Measurements from ENCODE around the gene IGSF21. TPM values are rescaled to one million over a fixed set of nuclear protein-coding genes. Genes with fewer than 3 reads are reported as not detected.

Gene IGSF21
- total RNA-seq, 4 donors from 2014 or later: 4.7 to 10.2 (median 5.9) TPM

- Histone ChIP-seq H3K9me3 (peaks cover 0 to 17% (median 0%) of the 10 kb centered on the region in 4 donors), H3K36me3 (no peaks in the 10 kb centered on the region), H3K4me1 (no peaks in the 10 kb centered on the region), H3K27ac (no peak overlapping the region), H3K4me3 (no peak overlapping the region), H3K27me3 (peaks cover 0 to 17% of the 10 kb centered on the region in 2 donors)
- no peak for DNase-seq (ENCODE audit: low spot score in 2 of 2)
- WGBS, 2 donors: 80 to 84% methylated on average over 4 of the region's 4 CpGs
- TF ChIP-seq CTCF (IDR thresholded peaks at IDR 0.05) (no peak), POLR2A (IDR thresholded peaks at IDR 0.05) (no peak)
Observed at GRCh38 chr1:18203645-18204044, 96.0 kb downstream of the IGSF21 start.

GRCh38 chr1:18204575-18204974 is 97.0 kb downstream of the IGSF21 start:
- Histone ChIP-seq H3K9me3 (peaks cover 0 to 17% (median 0%) of the 10 kb centered on the region in 4 donors), H3K4me3 (no peak overlapping the region), H3K27ac (no peak overlapping the region), H3K4me1 (no peaks in the 10 kb centered on the region), H3K27me3 (peaks cover 0 to 10% of the 10 kb centered on the region in 2 donors), H3K36me3 (no peaks in the 10 kb centered on the region)
- 63 to 73% methylated on average over 1 of the region's 1 CpG for WGBS, 2 donors
- no peak for TF ChIP-seq EP300 (IDR thresholded peaks at IDR 0.05)
- no peak for TF ChIP-seq CTCF (IDR thresholded peaks at IDR 0.05)
- TF ChIP-seq POLR2A (IDR thresholded peaks at IDR 0.05): no peak
- no peak for DNase-seq (ENCODE audit: low spot score in 2 of 2)

- peaks cover 0 to 17% (median 0%) of the 10 kb centered on the region in 4 donors for H3K9me3 ChIP-seq
- no peak overlapping the region for H3K4me3 ChIP-seq
- WGBS, 2 donors: 43 to 48% methylated on average over 7 of the region's 7 CpGs
- TF ChIP-seq EP300 (IDR thresholded peaks at IDR 0.05) (no peak), POLR2A (IDR thresholded peaks at IDR 0.05) (no peak), CTCF (IDR thresholded peaks at IDR 0.05) (no peak)
- H3K4me1 ChIP-seq: no peaks in the 10 kb centered on the region
- no peak for DNase-seq (ENCODE audit: low spot score in 2 of 2)
- H3K27me3 ChIP-seq: peaks cover 0 to 6% of the 10 kb centered on the region in 2 donors
- no peaks in the 10 kb centered on the region for H3K36me3 ChIP-seq
- no peak overlapping the region for H3K27ac ChIP-seq
Observed at GRCh38 chr1:18205319-18205718, 97.7 kb downstream of the IGSF21 start.

GRCh38 chr1:18211764-18212163 is 104.2 kb downstream of the IGSF21 start:
- peaks cover 0 to 9% (median 0%) of the 10 kb centered on the region in 4 donors for H3K9me3 ChIP-seq
- no peak overlapping the region for H3K27ac ChIP-seq
- H3K36me3 ChIP-seq: no peaks in the 10 kb centered on the region
- TF ChIP-seq EP300 (IDR thresholded peaks at IDR 0.05) (no peak), CTCF (IDR thresholded peaks at IDR 0.05) (no peak), POLR2A (IDR thresholded peaks at IDR 0.05) (no peak)
- H3K27me3 ChIP-seq: no peaks in the 10 kb centered on the region
- WGBS, 2 donors: 65 to 72% methylated on average over 8 of the region's 8 CpGs
- H3K4me3 ChIP-seq: no peak overlapping the region
- no peaks in the 10 kb centered on the region for H3K4me1 ChIP-seq
- DNase-seq (ENCODE audit: low spot score in 2 of 2): no peak

- TF ChIP-seq CTCF (IDR thresholded peaks at IDR 0.05): no peak
- TF ChIP-seq EP300 (IDR thresholded peaks at IDR 0.05): no peak
- TF ChIP-seq POLR2A (IDR thresholded peaks at IDR 0.05): no peak
- 60 to 75% methylated on average over 4 of the region's 4 CpGs for WGBS, 2 donors
- H3K36me3 ChIP-seq: no peaks in the 10 kb centered on the region
- no peak overlapping the region for H3K4me3 ChIP-seq
- DNase-seq (ENCODE audit: low spot score in 2 of 2): peak in 1 of 2 donors; percentile 27
- peaks cover 0 to 30% (median 0%) of the 10 kb centered on the region in 4 donors for H3K9me3 ChIP-seq
- no peaks in the 10 kb centered on the region for H3K4me1 ChIP-seq
- H3K27ac ChIP-seq: no peak overlapping the region
- no peaks in the 10 kb centered on the region for H3K27me3 ChIP-seq
Observed at GRCh38 chr1:18217398-18218043, 109.9 kb downstream of the IGSF21 start.

Data from tibial nerve (tissue), 4 donors.